B cell (primary cell): ENCODE data around the gene IST1. TPM values are rescaled to one million over a fixed set of nuclear protein-coding genes. Genes with fewer than 3 reads are reported as not detected.

Experiments
- ATAC-seq: fragments of 200-7000 bp; cut with Tn5 transposase; one replicate; pipeline ENCODE4 v1.10.0; 2021; ENCODE audit warnings: low read depth, mild to moderate bottlenecking, moderate number of reproducible peaks, moderate library complexity
- CTCF ChIA-PET: fragments of 350-600 bp; sonication (Branson Sonifier 250); formaldehyde crosslinking; loops from one replicate; lab custom pipeline; 2021; ENCODE audit warnings: antibody characterized with exemption, inconsistent platforms; lab: Charles Lee
- POLR2A ChIA-PET: fragments of 350-600 bp; sonication (Branson Sonifier 250); formaldehyde crosslinking; loops from one replicate; lab custom pipeline; 2021; ENCODE audit warnings: antibody characterized with exemption; lab: Charles Lee
- DNase-seq: peaks from one replicate; pipeline ENCODE4 v3.0.0; 2013
- H2AFZ ChIP-seq: 2 replicates; pipeline ENCODE4 v1.6.1; 2012; ENCODE audit warnings: mild to moderate bottlenecking, low read depth, low read length; ENCODE audit not compliant: insufficient read depth, poor library complexity, severe bottlenecking
- H3K27ac ChIP-seq, 2 donors: 1 replicate in 1 of 2; 2 replicates in 1 of 2; pipeline ENCODE4 v1.5.1; 2012 to 2013; ENCODE audit warnings: low read length in 2 of 2, mild to moderate bottlenecking in 2 of 2, moderate library complexity in 1 of 2
- H3K27me3 ChIP-seq, 4 experiments: fragments of 200-600 bp in 1 of 4; sonication (generic) in 1 of 4; replicated peaks in 1 of 4; 1 replicate in 2 of 4; 2 replicates in 2 of 4; pipeline versions ENCODE4 v1.6.1 to v1.7.0; 2013 to 2016; ENCODE audit warnings: low read length in 3 of 4, mild to moderate bottlenecking in 2 of 4, mixed read lengths in 1 of 4, moderate library complexity in 1 of 4; ENCODE audit not compliant: insufficient read depth in 4 of 4, control insufficient read depth in 3 of 4; ENCODE audit errors: control extremely low read depth in 1 of 4
- H3K36me3 ChIP-seq, 2 experiments: replicated peaks in 1 of 2; 1 replicate in 1 of 2; 2 replicates in 1 of 2; pipeline versions ENCODE4 v1.6.1 to v1.7.1; 2013; ENCODE audit warnings: low read length in 1 of 2; ENCODE audit not compliant: insufficient read depth in 2 of 2, control insufficient read depth in 1 of 2; ENCODE audit errors: control extremely low read depth in 1 of 2, extremely low read depth in 1 of 2
- H3K4me1 ChIP-seq, 2 donors: fragments of 200-600 bp in 1 of 2; sonication (generic) in 1 of 2; 1 replicate in 1 of 2; 2 replicates in 1 of 2; pipeline versions ENCODE4 v1.5.1 to v1.6.1; 2013 to 2017; ENCODE audit warnings: low read length in 2 of 2; ENCODE audit not compliant: control insufficient read depth in 2 of 2, insufficient read depth in 2 of 2
- H3K4me2 ChIP-seq: replicated peaks from 2 replicates; pipeline ENCODE3; 2012; ENCODE audit warnings: mild to moderate bottlenecking, low read depth, low read length; ENCODE audit not compliant: poor library complexity, severe bottlenecking
- H3K4me3 ChIP-seq, 5 experiments: fragments of 200-600 bp in 1 of 5; sonication (generic) in 1 of 5; 1 replicate in 3 of 5; 2 replicates in 2 of 5; pipeline versions ENCODE4 v1.5.1 to v1.7.0; 2011 to 2016; ENCODE audit warnings: low read length in 4 of 5, mild to moderate bottlenecking in 4 of 5, low read depth in 2 of 5, control low read depth in 1 of 5, moderate library complexity in 1 of 5; ENCODE audit not compliant: insufficient read depth in 1 of 5; ENCODE audit errors: control extremely low read depth in 1 of 5, extremely low read depth in 1 of 5
- H3K79me2 ChIP-seq: fragments of 200-600 bp; sonication (generic); one replicate; pipeline ENCODE4 v1.6.0; 2016; ENCODE audit warnings: low read length; ENCODE audit not compliant: control insufficient read depth, insufficient read depth
- H3K9ac ChIP-seq: fragments of 200-600 bp; sonication (generic); 2 replicates; pipeline ENCODE4 v1.6.1; 2017; ENCODE audit warnings: mild to moderate bottlenecking, low read length, moderate library complexity
- H3K9me3 ChIP-seq, 3 donors: one replicate each; pipeline versions ENCODE4 v1.6.1 to v1.7.1; 2013; ENCODE audit warnings: low read length in 2 of 3; ENCODE audit not compliant: control insufficient read depth in 2 of 3, insufficient read depth in 1 of 3; ENCODE audit errors: control extremely low read depth in 1 of 3
- H4K20me1 ChIP-seq: 2 replicates; pipeline ENCODE4 v1.6.0; 2012; ENCODE audit warnings: mild to moderate bottlenecking, low read length; ENCODE audit not compliant: insufficient read depth, control insufficient read depth, poor library complexity, severe bottlenecking
- H3K27ac Mint-ChIP-seq: one replicate; pipeline ENCODE4 v1.8.0; 2021; ENCODE audit warnings: mixed read lengths
- H3K27me3 Mint-ChIP-seq: one replicate; pipeline ENCODE4 v1.8.0; 2021; ENCODE audit warnings: mixed read lengths
- H3K4me1 Mint-ChIP-seq: one replicate; pipeline ENCODE4 v1.8.0; 2021; ENCODE audit warnings: mixed read lengths
- H3K4me3 Mint-ChIP-seq: one replicate; pipeline ENCODE4 v1.8.0; 2021; ENCODE audit warnings: mixed read lengths
- H3K9me3 Mint-ChIP-seq: one replicate; pipeline ENCODE4 v1.8.0; 2022; ENCODE audit warnings: mixed read lengths; ENCODE audit not compliant: insufficient read depth
- EZH2 ChIP-seq: IDR thresholded peaks from 2 replicates; pipeline ENCODE4 v1.6.1; 2012; ENCODE audit warnings: borderline replicate concordance, low read depth, mild to moderate bottlenecking, moderate library complexity, low read length; ENCODE audit not compliant: insufficient read depth, poor library complexity, severe bottlenecking
- WGBS: methylation state at CpG from one replicate; pipeline ENCODE4 v1.1.5; 2013; ENCODE audit warnings: missing lambda C conversion rate; ENCODE audit not compliant: insufficient coverage; 5-methylcytosine and 5-hydroxymethylcytosine counted together
- intact Hi-C: fragments of 100-400 bp; cut with micrococcal nuclease; formaldehyde crosslinking; loops from one replicate; pipeline ENCODE4 v1.10.0; 2022
- polyA plus RNA-seq: library from polyadenylated mRNA; depleted of rRNA; stranded (reverse); fragments of >200 nt; gene quantifications from 2 replicates; pipeline ENCODE4 v1.2.3, GENCODE V29; 2012
- total RNA-seq, 2 donors: library from RNA; stranded (reverse); fragments of 120-200 nt in 1 of 2; gene quantifications; 1 replicate in 1 of 2; 2 replicates in 1 of 2; pipeline versions ENCODE4 v1.2.3 to v1.2.4, GENCODE V29; 2013 to 2022
- TF ChIP-seq, protein P1 (sequence below): fragments of 200-600 bp; IDR thresholded peaks from one replicate; pipeline ENCODE4 v1.8.0; 2022; ENCODE audit warnings: antibody characterized with exemption, mild to moderate bottlenecking

The IST1 gene
- total and polyA plus RNA-seq, 2 donors (not counting 1 experiment from before 2014, with no cell fraction given): 182 to 268 TPM

DNA sequence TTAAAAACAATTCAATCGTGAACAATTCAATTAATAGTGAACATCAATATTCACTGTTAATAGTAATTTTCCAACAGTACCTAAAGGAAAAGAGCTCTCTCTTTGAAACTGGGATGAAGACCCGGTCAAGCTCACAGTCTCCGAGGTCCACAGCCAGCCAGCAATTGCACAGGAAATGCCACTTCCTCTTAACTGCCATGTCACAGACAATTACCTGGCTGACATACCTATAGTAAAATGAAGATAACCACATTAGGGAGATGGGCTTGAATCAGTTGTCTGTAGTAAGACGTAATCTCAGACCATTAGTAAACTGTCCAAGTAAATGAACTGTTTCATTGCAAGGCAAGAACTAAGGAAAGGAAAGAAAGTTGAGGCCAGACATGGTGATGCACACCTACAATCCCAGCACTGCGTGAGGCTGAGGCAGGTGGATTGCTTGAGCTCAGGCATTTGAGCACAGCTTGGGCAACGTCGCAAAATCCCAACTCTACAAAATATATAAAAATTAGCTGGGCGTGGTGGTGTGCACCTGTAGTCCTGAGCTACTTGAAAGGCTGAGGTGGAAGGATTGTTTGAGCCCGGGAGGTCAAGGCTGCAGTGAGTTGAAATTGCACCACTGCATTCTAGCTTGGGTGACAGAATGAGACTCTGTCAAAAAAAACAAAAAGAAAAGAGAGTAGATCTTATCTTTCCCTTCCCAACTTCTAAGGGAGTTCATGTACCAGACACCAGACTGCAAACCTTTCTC, 68.0 kb downstream of the IST1 start:
- no peaks in the 10 kb centered on the region for H3K9me3 ChIP-seq
- CTCF ChIA-PET: interaction anchor here (0.7 to 1.0 kb wide), 2 partner anchors 25 to 116 kb away, joined by 3 to 4 read pairs; no protein-coding TSS in a partner anchor
- TF ChIP-seq, protein P1, sequence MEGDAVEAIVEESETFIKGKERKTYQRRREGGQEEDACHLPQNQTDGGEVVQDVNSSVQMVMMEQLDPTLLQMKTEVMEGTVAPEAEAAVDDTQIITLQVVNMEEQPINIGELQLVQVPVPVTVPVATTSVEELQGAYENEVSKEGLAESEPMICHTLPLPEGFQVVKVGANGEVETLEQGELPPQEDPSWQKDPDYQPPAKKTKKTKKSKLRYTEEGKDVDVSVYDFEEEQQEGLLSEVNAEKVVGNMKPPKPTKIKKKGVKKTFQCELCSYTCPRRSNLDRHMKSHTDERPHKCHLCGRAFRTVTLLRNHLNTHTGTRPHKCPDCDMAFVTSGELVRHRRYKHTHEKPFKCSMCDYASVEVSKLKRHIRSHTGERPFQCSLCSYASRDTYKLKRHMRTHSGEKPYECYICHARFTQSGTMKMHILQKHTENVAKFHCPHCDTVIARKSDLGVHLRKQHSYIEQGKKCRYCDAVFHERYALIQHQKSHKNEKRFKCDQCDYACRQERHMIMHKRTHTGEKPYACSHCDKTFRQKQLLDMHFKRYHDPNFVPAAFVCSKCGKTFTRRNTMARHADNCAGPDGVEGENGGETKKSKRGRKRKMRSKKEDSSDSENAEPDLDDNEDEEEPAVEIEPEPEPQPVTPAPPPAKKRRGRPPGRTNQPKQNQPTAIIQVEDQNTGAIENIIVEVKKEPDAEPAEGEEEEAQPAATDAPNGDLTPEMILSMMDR: no peak
- TF ChIP-seq EZH2: no peak
- no peak overlapping the region for H3K4me2 ChIP-seq
- H2AFZ ChIP-seq: no peak overlapping the region
- H3K4me3 ChIP-seq: no peak overlapping the region
- H3K36me3 ChIP-seq: no peaks in the 10 kb centered on the region
- peaks cover 7 to 16% of the 10 kb centered on the region in 2 donors for H3K4me1 ChIP-seq
- H3K4me3 Mint-ChIP-seq: no peak overlapping the region
- H3K27me3 ChIP-seq: no peaks in the 10 kb centered on the region
- DNase-seq (no peak), ATAC-seq (no peak)
- POLR2A ChIA-PET: no interaction called here
- no peaks in the 10 kb centered on the region for H3K27me3 Mint-ChIP-seq
- intact Hi-C loops: loop anchor here (5.0 to 10.0 kb wide), 3 partner anchors 44 to 158 kb away; partner anchors contain the start of genes AP1G1, DHODH and IST1
- H3K9ac ChIP-seq: no peak overlapping the region
- WGBS: 70% methylated on average over 3 of the region's 9 CpGs
- H3K4me1 Mint-ChIP-seq: peaks cover 19% of the 10 kb centered on the region
- H3K9me3 Mint-ChIP-seq: no peaks in the 10 kb centered on the region
- H3K27ac Mint-ChIP-seq: no peak overlapping the region
- no peak overlapping the region for H3K27ac ChIP-seq
- H3K79me2 ChIP-seq: no peaks in the 10 kb centered on the region
- H4K20me1 ChIP-seq: no peaks in the 10 kb centered on the region

DNA sequence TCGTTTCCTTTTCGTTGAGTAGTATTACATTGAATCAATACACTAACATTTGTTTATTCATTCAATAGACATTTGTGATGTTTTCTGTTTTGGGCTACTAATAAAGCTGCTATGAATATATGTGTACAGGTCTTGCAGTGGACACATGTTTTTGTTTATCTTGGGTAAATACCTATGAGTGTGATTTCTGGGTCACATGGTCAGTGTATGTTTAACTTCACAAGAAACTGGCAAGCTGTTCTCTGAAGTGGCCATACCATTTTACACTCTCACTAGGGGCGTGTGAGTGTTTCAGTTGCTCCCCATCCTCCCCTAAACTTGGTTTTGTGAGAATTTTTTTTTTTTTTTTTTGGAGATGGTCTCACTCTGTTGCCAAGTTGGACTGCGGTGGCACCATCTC, 69.9 kb downstream of the IST1 start:
- peaks cover 12% of the 10 kb centered on the region for H3K4me1 Mint-ChIP-seq
- H3K27me3 Mint-ChIP-seq: no peaks in the 10 kb centered on the region
- Histone ChIP-seq H3K9ac (no peak overlapping the region), H3K27me3 (no peaks in the 10 kb centered on the region), H3K79me2 (no peaks in the 10 kb centered on the region), H2AFZ (no peak overlapping the region), H3K36me3 (no peaks in the 10 kb centered on the region), H3K4me3 (no peak overlapping the region), H3K27ac (no peak overlapping the region), H4K20me1 (no peaks in the 10 kb centered on the region), H3K4me2 (no peak overlapping the region), H3K4me1 (peaks cover 0 to 11% of the 10 kb centered on the region in 2 donors), H3K9me3 (no peaks in the 10 kb centered on the region)
- no peaks in the 10 kb centered on the region for H3K9me3 Mint-ChIP-seq
- intact Hi-C loops: loop anchor here (10.0 kb wide), 1 partner anchor 160 kb away; the partner anchor contains the start of gene AP1G1
- H3K27ac Mint-ChIP-seq: no peak overlapping the region
- DNase-seq (no peak), ATAC-seq (no peak)
- TF ChIP-seq, protein P1: no peak
- TF ChIP-seq EZH2: no peak
- 100% methylated on average over 1 of the region's 4 CpGs for WGBS
- ChIA-PET POLR2A (no interaction called here), CTCF (interaction anchor here (1.4 kb wide), 1 partner anchor 8 kb away, joined by 3 read pairs; no protein-coding TSS in a partner anchor)
- no peak overlapping the region for H3K4me3 Mint-ChIP-seq
